Ishikawa (cell line): ENCODE results near the gene BBS9.

Experiments used
- CEBPB ChIP-seq: IDR thresholded peaks from 2 replicates; pipeline ENCODE4 v1.6.1; 2012
- NFIC ChIP-seq: IDR thresholded peaks from 2 replicates; pipeline ENCODE4 v1.6.1; 2012
- RAD21 ChIP-seq: IDR thresholded peaks from 2 replicates; pipeline ENCODE4 v1.6.1; 2012; ENCODE audit warnings: low read depth
- REST ChIP-seq: IDR thresholded peaks from 2 replicates; pipeline ENCODE4 v1.6.1; 2012; ENCODE audit warnings: low read depth, mild to moderate bottlenecking
- TAF1 ChIP-seq: IDR thresholded peaks from 2 replicates; pipeline ENCODE4 v1.6.1; 2012; ENCODE audit warnings: low read depth, mild to moderate bottlenecking
- TEAD4 ChIP-seq: IDR thresholded peaks from 2 replicates; pipeline ENCODE4 v1.6.1; 2012
- TF ChIP-seq, protein P1 (sequence below): IDR thresholded peaks from 2 replicates; pipeline ENCODE4 v1.6.1; 2012

GRCh38 chr7:33192695-33193291 lies 63.4 kb downstream of the BBS9 start:
- TF ChIP-seq TAF1, result no peak
- no peak for TF ChIP-seq REST
- no peak for TF ChIP-seq NFIC
- no peak for TF ChIP-seq CEBPB
- TF ChIP-seq, protein P1, sequence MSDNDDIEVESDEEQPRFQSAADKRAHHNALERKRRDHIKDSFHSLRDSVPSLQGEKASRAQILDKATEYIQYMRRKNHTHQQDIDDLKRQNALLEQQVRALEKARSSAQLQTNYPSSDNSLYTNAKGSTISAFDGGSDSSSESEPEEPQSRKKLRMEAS, result no peak
- TF ChIP-seq RAD21, result no peak
- no peak for TF ChIP-seq TEAD4
